RWPE2 (cell line): ENCODE measurements around the gene PSMB7.

ENCODE experiments used
- ATAC-seq: fragments of 200-7000 bp; cut with Tn5 transposase; 3 replicates; pipeline ENCODE4 v1.9.1; 2021; ENCODE audit warnings: low read depth
- DNase-seq: peaks from one replicate; pipeline ENCODE4 v3.0.0-alpha.2; 2020; ENCODE audit warnings: low spot score
- H3K27ac ChIP-seq: fragments of 450-650 bp; 2 replicates; pipeline ENCODE4 v1.5.1; 2017; ENCODE audit warnings: mild to moderate bottlenecking; ENCODE audit not compliant: poor library complexity, severe bottlenecking
- H3K27me3 ChIP-seq: fragments of 250-450 bp; sonication (Bioruptor Pico); 2 replicates; pipeline ENCODE4 v1.5.1; 2021; ENCODE audit warnings: mild to moderate bottlenecking, moderate library complexity; ENCODE audit not compliant: insufficient read depth, poor library complexity, severe bottlenecking
- H3K36me3 ChIP-seq: fragments of 250-450 bp; sonication (Bioruptor Pico); 2 replicates; pipeline ENCODE4 v1.5.1; 2020; ENCODE audit warnings: low read depth, mild to moderate bottlenecking, moderate library complexity
- H3K4me1 ChIP-seq: fragments of 250-450 bp; sonication (Bioruptor Pico); 2 replicates; pipeline ENCODE4 v1.5.1; 2021; ENCODE audit warnings: mild to moderate bottlenecking, moderate library complexity; ENCODE audit not compliant: insufficient read depth, poor library complexity, severe bottlenecking
- H3K4me3 ChIP-seq: fragments of 250-450 bp; sonication (Bioruptor Pico); 2 replicates; pipeline ENCODE4 v1.5.1; 2021; ENCODE audit warnings: mild to moderate bottlenecking, moderate library complexity; ENCODE audit not compliant: severe bottlenecking
- H3K9me3 ChIP-seq: fragments of 250-450 bp; sonication (Bioruptor Pico); 2 replicates; pipeline ENCODE4 v1.5.1; 2021; ENCODE audit warnings: mild to moderate bottlenecking, moderate library complexity; ENCODE audit not compliant: severe bottlenecking
- TF ChIP-seq, protein P1 (sequence below): fragments of 450-650 bp; IDR thresholded peaks from one replicate; pipeline ENCODE4 v1.5.1; 2017; ENCODE audit warnings: mild to moderate bottlenecking, moderate library complexity; ENCODE audit not compliant: poor library complexity, severe bottlenecking

PSMB7 gene

GRCh38 chr9:124385623-124386022 is 29.6 kb downstream of the PSMB7 start:
- no peaks in the 10 kb centered on the region for H3K27me3 ChIP-seq
- H3K36me3 ChIP-seq: peaks cover 37% of the 10 kb centered on the region
- H3K9me3 ChIP-seq: no peaks in the 10 kb centered on the region
- ATAC-seq: no peak
- peaks cover 5% of the 10 kb centered on the region for H3K4me1 ChIP-seq
- no peak for DNase-seq
- TF ChIP-seq, protein P1, sequence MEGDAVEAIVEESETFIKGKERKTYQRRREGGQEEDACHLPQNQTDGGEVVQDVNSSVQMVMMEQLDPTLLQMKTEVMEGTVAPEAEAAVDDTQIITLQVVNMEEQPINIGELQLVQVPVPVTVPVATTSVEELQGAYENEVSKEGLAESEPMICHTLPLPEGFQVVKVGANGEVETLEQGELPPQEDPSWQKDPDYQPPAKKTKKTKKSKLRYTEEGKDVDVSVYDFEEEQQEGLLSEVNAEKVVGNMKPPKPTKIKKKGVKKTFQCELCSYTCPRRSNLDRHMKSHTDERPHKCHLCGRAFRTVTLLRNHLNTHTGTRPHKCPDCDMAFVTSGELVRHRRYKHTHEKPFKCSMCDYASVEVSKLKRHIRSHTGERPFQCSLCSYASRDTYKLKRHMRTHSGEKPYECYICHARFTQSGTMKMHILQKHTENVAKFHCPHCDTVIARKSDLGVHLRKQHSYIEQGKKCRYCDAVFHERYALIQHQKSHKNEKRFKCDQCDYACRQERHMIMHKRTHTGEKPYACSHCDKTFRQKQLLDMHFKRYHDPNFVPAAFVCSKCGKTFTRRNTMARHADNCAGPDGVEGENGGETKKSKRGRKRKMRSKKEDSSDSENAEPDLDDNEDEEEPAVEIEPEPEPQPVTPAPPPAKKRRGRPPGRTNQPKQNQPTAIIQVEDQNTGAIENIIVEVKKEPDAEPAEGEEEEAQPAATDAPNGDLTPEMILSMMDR: no peak
- H3K27ac ChIP-seq: no peak overlapping the region
- no peak overlapping the region for H3K4me3 ChIP-seq

- no peak for DNase-seq
These were observed 30.4 kb downstream of the PSMB7 start for GRCh38 chr9:124384846-124385245.

DNA sequence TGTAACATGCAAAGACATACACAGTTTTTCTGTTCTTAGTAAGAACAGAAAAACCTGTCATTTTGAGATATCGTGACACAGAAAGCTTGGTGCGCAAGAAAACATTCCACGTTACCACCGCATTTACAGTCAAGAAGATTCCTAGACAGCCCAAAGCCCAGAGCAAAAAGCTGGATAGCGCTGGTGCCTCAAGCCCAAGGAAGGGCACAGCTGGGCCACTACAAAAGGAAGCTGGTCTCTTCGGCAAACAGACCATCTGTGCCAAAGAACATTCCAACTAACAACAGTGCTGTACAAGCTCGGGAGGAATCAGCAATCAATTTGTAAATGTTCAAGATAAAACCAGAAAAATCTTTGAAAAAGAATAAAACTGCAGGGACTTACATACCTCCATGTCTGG is 31.0 kb downstream of the PSMB7 start:
- DNase-seq (no peak), ATAC-seq (no peak)
- H3K27ac ChIP-seq: no peak overlapping the region
- H3K36me3 ChIP-seq: peaks cover 49% of the 10 kb centered on the region
- H3K27me3 ChIP-seq: no peaks in the 10 kb centered on the region
- no peak overlapping the region for H3K4me3 ChIP-seq
- no peaks in the 10 kb centered on the region for H3K9me3 ChIP-seq
- peaks cover 3% of the 10 kb centered on the region for H3K4me1 ChIP-seq
- TF ChIP-seq, protein P1: no peak

More at GRCh38 chr9:124384846-124385245, 30.4 kb downstream of the PSMB7 start:
- Histone ChIP-seq H3K4me1 (peaks cover 3% of the 10 kb centered on the region), H3K27me3 (no peaks in the 10 kb centered on the region), H3K36me3 (peaks cover 42% of the 10 kb centered on the region), H3K27ac (no peak overlapping the region), H3K9me3 (no peaks in the 10 kb centered on the region), H3K4me3 (no peak overlapping the region)
- TF ChIP-seq, protein P1: no peak
- ATAC-seq: no peak

- no peaks in the 10 kb centered on the region for H3K27me3 ChIP-seq
- DNase-seq (no peak), ATAC-seq (peak; percentile 66; the same call in 2 of the 3 replicates)
- peaks cover 49% of the 10 kb centered on the region for H3K36me3 ChIP-seq
- no peak overlapping the region for H3K4me3 ChIP-seq
- TF ChIP-seq, protein P1: no peak
- no peaks in the 10 kb centered on the region for H3K9me3 ChIP-seq
- no peaks in the 10 kb centered on the region for H3K4me1 ChIP-seq
- no peak overlapping the region for H3K27ac ChIP-seq
These were observed 33.9 kb downstream of the PSMB7 start for GRCh38 chr9:124381170-124381945.
